Epithelial cell of proximal tubule (primary cell): ENCODE results near the gene LTA4H. TPM values are rescaled to one million over a fixed set of nuclear protein-coding genes. Genes with fewer than 3 reads are reported as not detected.
A peak's percentile ranks its signal among the peaks of the same experiment; 100 is the strongest.

Experiments used
- DNase-seq: peaks from one replicate; pipeline ENCODE4 v3.0.0-alpha.2; 2011; ENCODE audit warnings: low read depth
- H3K4me3 ChIP-seq: 2 replicates; pipeline ENCODE4 v1.5.1; 2011; ENCODE audit warnings: low read depth, mild to moderate bottlenecking, low read length
- total RNA-seq: library from RNA; depleted of rRNA; stranded (reverse); fragments of >200 nt; gene quantifications from 2 replicates; pipeline ENCODE4 v1.2.3, GENCODE V29; 2015
- TF ChIP-seq, protein P1 (sequence below): conservative IDR thresholded peaks from 2 replicates; pipeline ENCODE4 v1.5.1; 2012; ENCODE audit warnings: low read depth, mild to moderate bottlenecking, low read length

The LTA4H gene
- total RNA-seq, 1 donor from 2014 or later = 77.2 TPM

DNA sequence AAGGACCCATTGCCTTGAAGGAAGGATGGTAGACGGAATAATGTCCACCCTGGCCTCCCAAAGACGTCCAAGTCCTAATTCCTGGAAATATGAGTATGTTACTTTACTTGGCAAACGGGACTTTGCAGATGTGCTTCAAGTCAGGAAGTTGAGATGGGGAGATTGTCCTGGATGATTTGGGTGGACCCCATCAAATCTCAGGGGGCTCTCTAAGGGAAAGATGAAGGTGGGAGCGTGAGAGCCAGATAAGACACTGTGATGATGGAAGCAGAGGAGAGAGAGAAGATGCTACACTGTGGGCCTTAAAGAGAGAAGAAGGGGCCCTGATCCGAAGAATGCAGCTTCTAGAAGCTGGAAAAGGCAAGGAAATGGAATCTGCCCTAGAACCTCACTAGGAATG lies 29.6 kb upstream of the LTA4H start:
- H3K4me3 ChIP-seq = no peak overlapping the region
- TF ChIP-seq, protein P1, sequence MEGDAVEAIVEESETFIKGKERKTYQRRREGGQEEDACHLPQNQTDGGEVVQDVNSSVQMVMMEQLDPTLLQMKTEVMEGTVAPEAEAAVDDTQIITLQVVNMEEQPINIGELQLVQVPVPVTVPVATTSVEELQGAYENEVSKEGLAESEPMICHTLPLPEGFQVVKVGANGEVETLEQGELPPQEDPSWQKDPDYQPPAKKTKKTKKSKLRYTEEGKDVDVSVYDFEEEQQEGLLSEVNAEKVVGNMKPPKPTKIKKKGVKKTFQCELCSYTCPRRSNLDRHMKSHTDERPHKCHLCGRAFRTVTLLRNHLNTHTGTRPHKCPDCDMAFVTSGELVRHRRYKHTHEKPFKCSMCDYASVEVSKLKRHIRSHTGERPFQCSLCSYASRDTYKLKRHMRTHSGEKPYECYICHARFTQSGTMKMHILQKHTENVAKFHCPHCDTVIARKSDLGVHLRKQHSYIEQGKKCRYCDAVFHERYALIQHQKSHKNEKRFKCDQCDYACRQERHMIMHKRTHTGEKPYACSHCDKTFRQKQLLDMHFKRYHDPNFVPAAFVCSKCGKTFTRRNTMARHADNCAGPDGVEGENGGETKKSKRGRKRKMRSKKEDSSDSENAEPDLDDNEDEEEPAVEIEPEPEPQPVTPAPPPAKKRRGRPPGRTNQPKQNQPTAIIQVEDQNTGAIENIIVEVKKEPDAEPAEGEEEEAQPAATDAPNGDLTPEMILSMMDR = no peak
- DNase-seq = no peak

DNA sequence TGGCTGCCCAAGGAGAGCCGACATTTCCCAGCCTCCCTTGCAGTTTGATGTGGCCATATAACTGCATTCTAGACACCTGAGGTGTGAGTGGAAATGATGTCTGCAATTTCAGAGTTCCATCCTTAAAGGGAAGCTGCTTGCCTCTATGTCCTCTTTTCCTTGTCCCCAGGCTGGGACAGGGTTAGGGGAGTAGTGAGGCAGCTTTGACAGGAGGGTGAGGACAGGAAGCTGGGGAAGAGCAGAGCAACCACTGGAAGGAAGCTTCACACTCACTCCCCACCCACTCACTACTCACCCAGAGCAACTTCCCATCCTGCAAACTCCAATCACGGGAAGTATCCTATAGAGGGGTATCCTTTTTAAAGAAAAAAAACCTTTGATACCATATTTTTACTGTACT lies 28.9 kb upstream of the LTA4H start:
- TF ChIP-seq, protein P1 = no peak
- no peak overlapping the region for H3K4me3 ChIP-seq
- no peak for DNase-seq

DNA sequence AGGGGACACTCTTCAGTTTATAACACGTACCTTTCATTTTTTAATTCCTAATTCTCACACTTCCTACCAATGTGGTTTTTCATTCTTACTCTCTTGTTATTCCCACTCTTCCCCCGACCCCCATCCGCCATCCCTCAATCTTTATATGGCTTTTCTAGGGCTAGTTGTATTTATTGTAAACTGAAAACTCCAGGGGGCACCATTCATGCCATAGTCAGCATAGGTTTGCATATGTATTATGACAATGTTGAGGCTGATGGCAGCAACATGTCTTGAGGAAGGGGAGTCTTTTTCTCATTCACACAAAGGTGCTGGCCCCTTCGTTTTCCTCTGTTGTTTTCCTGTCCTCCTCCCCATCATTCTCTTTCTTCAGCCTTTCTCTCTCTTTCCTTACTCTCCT lies 27.7 kb upstream of the LTA4H start:
- no peak for DNase-seq

DNA sequence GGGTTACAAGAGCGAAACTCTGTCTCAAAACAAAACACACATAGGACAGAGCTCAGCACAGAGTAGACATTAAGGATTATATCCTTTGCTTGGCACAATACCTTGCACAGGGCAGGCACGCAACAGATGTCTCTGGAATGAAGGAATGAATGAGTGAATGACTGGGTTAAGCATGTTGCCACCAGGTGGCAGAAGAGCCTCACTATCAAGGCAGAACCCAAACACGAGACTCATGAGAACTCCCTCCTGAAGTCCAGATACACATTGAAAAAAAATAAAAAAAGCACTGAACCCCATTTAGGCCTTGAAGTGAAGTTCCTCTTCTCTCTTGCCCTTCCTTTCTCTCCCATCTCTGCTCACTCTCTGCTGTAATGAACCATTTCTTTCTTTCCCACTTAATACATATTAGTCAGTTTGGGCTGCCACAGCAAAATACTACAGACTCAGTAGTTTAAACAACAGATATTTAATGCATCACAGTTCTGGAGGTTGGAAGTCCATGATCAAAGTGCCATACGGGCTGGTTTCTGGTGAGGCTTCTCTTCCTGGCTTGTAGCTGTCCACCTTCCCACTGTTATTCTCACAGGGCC lies 26.6 kb upstream of the LTA4H start:
- TF ChIP-seq, protein P1 = peak; percentile 92
- no peak overlapping the region for H3K4me3 ChIP-seq
- peak; percentile 38 for DNase-seq

More for the DNA sequence above, 27.7 kb upstream of the LTA4H start:
- no peak overlapping the region for H3K4me3 ChIP-seq
- TF ChIP-seq, protein P1 = peak; percentile 29

DNA sequence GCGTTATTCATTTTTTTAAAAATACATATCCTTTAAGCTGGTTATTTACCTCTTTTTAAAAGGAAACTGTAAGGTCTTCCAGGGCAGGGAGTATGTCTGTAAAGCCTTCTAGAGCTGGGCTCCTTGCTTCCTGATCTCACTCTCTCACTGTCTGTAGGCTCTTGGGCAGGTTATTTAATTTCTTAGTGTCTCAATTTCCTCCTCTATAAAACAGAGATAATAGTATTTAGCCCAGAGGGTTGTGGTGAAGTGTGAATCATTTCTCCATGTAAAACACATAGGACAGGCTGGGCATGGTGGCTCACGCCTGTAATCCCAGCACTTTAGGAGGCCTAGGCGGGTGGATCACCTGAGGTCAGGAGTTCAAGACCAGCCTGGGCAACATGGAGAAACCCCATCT lies 25.9 kb upstream of the LTA4H start:
- TF ChIP-seq, protein P1 = no peak
- DNase-seq = no peak
- no peak overlapping the region for H3K4me3 ChIP-seq

DNA sequence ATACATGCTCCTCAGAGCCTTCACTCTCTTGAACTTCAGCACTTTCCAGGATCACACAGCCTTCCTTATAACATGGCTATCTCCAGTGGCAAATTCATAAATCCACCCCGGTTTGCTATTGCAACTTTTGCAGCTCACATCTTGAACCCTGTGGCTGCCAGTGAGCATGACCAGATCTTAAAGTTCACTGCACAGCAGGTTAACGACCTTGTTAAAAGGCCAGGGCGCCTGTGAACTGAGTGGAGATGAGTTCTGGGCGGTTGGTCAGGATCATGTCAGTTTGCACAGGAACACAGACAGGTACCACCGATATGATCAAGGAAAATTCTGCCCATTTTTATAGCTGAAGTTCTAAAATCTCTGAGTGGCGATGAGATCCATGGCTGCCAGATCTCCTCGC lies 24.7 kb upstream of the LTA4H start:
- no peak overlapping the region for H3K4me3 ChIP-seq
- TF ChIP-seq, protein P1 = no peak
- DNase-seq = no peak

DNA sequence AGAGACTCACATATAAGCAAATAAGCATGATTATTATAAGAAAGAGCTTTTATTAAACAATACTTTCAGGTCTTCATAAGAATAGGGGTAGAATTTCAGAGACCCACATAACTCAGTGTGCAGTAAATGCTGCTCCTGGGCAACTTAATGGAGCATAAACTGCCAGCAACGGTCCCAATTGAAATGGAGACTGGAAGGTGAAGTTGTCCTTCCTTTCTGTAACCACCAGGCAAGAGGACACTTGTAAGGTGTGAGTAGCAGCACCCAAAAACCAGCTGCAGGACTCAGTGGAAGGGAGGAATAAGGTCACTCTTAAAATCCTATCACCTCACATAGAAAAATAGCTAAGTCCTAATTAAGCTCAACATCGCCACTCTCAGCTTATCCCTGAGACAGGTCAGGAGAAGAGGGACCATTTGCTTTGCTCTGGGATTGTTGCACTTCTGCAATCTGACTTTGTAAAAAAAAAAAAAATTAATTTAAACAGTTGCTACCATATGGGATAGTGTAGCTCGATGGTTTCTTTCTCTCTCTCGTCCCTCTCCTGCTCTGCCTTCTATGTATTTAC lies 22.7 kb upstream of the LTA4H start:
- H3K4me3 ChIP-seq = no peak overlapping the region
- DNase-seq = no peak
- TF ChIP-seq, protein P1 = no peak
